Measurements from ENCODE around the gene IL17B. TPM values are rescaled to one million over a fixed set of nuclear protein-coding genes. Genes with fewer than 3 reads are reported as not detected.

Gene IL17B
- total RNA-seq, 2 donors from 2014 or later, result not detected

DNA sequence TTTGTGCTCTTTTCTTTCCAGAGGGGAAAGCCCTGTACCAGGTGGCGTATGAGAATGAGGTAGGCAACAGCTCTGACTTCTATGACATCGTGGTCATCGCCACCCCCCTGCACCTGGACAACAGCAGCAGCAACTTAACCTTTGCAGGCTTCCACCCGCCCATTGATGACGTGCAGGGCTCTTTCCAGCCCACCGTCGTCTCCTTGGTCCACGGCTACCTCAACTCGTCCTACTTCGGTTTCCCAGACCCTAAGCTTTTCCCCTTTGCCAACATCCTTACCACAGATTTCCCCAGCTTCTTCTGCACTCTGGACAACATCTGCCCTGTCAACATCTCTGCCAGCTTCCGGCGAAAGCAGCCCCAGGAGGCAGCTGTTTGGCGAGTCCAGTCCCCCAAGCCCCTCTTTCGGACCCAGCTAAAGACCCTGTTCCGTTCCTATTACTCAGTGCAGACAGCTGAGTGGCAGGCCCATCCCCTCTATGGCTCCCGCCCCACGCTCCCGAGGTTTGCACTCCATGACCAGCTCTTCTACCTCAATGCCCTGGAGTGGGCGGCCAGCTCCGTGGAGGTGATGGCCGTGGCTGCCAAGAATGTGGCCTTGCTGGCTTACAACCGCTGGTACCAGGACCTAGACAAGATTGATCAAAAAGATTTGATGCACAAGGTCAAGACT, 11.0 kb downstream of the IL17B start:
- TF ChIP-seq CTCF (conservative IDR thresholded peaks at IDR 0.05), result no peak
- H3K27ac Mint-ChIP-seq, result no peak overlapping the region
- no peaks in the 10 kb centered on the region for H3K9me3 Mint-ChIP-seq
- DNase-seq, result no peak
- H3K4me1 ChIP-seq (ENCODE audit: control insufficient read depth, insufficient read depth, low read length), result no peaks in the 10 kb centered on the region
- H3K4me3 Mint-ChIP-seq, result no peak overlapping the region
- no peaks in the 10 kb centered on the region for H3K36me3 Mint-ChIP-seq (ENCODE audit: low read depth)
- no peaks in the 10 kb centered on the region for H3K9me3 ChIP-seq (ENCODE audit: control insufficient read depth, low read length)
- H3K4me3 ChIP-seq (ENCODE audit: low read length), result no peak overlapping the region
- no peak overlapping the region for H3K27ac ChIP-seq (ENCODE audit: low read depth, low read length)
- WGBS, 2 experiments (ENCODE audit: insufficient coverage in 1 of 2, insufficient read length in 1 of 2), result 94 to 98% methylated on average over 16 to 22 of the region's 22 CpGs
- no peak overlapping the region for H3K9ac ChIP-seq (ENCODE audit: extremely low read depth, low read length, poor library complexity, severe bottlenecking)
- H3K27me3 ChIP-seq (ENCODE audit: control insufficient read depth, insufficient read depth, low read length, poor library complexity, severe bottlenecking), result no peaks in the 10 kb centered on the region
- H3K36me3 ChIP-seq (ENCODE audit: control insufficient read depth, insufficient read depth, low read length), result no peaks in the 10 kb centered on the region
- no peaks in the 10 kb centered on the region for H3K27me3 Mint-ChIP-seq (ENCODE audit: insufficient read depth)
- H3K4me1 Mint-ChIP-seq, result peaks cover 2% of the 10 kb centered on the region

GRCh38 chr5:149367249-149367971, 11.7 kb downstream of the IL17B start:
- no peak overlapping the region for H3K4me3 ChIP-seq (ENCODE audit: low read length)
- no peaks in the 10 kb centered on the region for H3K36me3 Mint-ChIP-seq (ENCODE audit: low read depth)
- H3K4me1 ChIP-seq (ENCODE audit: control insufficient read depth, insufficient read depth, low read length), result no peaks in the 10 kb centered on the region
- peaks cover 2% of the 10 kb centered on the region for H3K4me1 Mint-ChIP-seq
- no peak overlapping the region for H3K4me3 Mint-ChIP-seq
- H3K27me3 Mint-ChIP-seq (ENCODE audit: insufficient read depth), result no peaks in the 10 kb centered on the region
- TF ChIP-seq CTCF (conservative IDR thresholded peaks at IDR 0.05), result peak; percentile 94
- no peak overlapping the region for H3K27ac Mint-ChIP-seq
- DNase-seq, result peak; percentile 96
- H3K27ac ChIP-seq (ENCODE audit: low read depth, low read length), result no peak overlapping the region
- no peaks in the 10 kb centered on the region for H3K9me3 ChIP-seq (ENCODE audit: control insufficient read depth, low read length)
- no peaks in the 10 kb centered on the region for H3K36me3 ChIP-seq (ENCODE audit: control insufficient read depth, insufficient read depth, low read length)
- H3K9ac ChIP-seq (ENCODE audit: extremely low read depth, low read length, poor library complexity, severe bottlenecking), result no peak overlapping the region
- WGBS, 2 experiments (ENCODE audit: insufficient coverage in 1 of 2, insufficient read length in 1 of 2), result 38 to 41% methylated on average over 7 to 14 of the region's 14 CpGs
- no peaks in the 10 kb centered on the region for H3K27me3 ChIP-seq (ENCODE audit: control insufficient read depth, insufficient read depth, low read length, poor library complexity, severe bottlenecking)
- no peaks in the 10 kb centered on the region for H3K9me3 Mint-ChIP-seq

- H3K27me3 ChIP-seq (ENCODE audit: control insufficient read depth, insufficient read depth, low read length, poor library complexity, severe bottlenecking), result no peaks in the 10 kb centered on the region
- no peaks in the 10 kb centered on the region for H3K4me1 ChIP-seq (ENCODE audit: control insufficient read depth, insufficient read depth, low read length)
- Mint-ChIP-seq H3K27ac (no peak overlapping the region), H3K4me1 (peaks cover 1% of the 10 kb centered on the region), H3K4me3 (no peak overlapping the region), H3K27me3 (ENCODE audit: insufficient read depth) (no peaks in the 10 kb centered on the region), H3K36me3 (ENCODE audit: low read depth) (no peaks in the 10 kb centered on the region), H3K9me3 (no peaks in the 10 kb centered on the region)
- H3K9ac ChIP-seq (ENCODE audit: extremely low read depth, low read length, poor library complexity, severe bottlenecking), result no peak overlapping the region
- peak; percentile 22 for DNase-seq
- H3K4me3 ChIP-seq (ENCODE audit: low read length), result no peak overlapping the region
- TF ChIP-seq CTCF (conservative IDR thresholded peaks at IDR 0.05), result no peak
- 89 to 100% methylated on average over 1 of the region's 1 CpG for WGBS, 2 experiments (ENCODE audit: insufficient coverage in 1 of 2, insufficient read length in 1 of 2)
- no peak overlapping the region for H3K27ac ChIP-seq (ENCODE audit: low read depth, low read length)
- H3K9me3 ChIP-seq (ENCODE audit: control insufficient read depth, low read length), result no peaks in the 10 kb centered on the region
- no peaks in the 10 kb centered on the region for H3K36me3 ChIP-seq (ENCODE audit: control insufficient read depth, insufficient read depth, low read length)
Observed at GRCh38 chr5:149366169-149366729, 12.8 kb downstream of the IL17B start.

Measured in endodermal cell (in vitro differentiated cells).